Ascending aorta (tissue), 2 donors: Measurements from ENCODE around the gene CTDNEP1. TPM values are rescaled to one million over a fixed set of nuclear protein-coding genes. Genes with fewer than 3 reads are reported as not detected.

Experiments used
- DNase-seq, 2 donors: peaks; one replicate each; pipeline ENCODE4 v3.0.0-alpha.2; 2019; ENCODE audit warnings: low spot score in 2 of 2
- H3K27ac ChIP-seq, 2 donors: fragments of 200-600 bp; sonication (generic); one replicate each; pipeline ENCODE4 v1.5.1; 2016 to 2017; ENCODE audit warnings: mild to moderate bottlenecking in 1 of 2
- H3K27me3 ChIP-seq: fragments of 200-600 bp; sonication (generic); one replicate; pipeline ENCODE4 v1.5.1; 2017
- H3K36me3 ChIP-seq, 2 donors: fragments of 200-600 bp; sonication (generic); one replicate each; pipeline ENCODE4 v1.5.1; 2016
- H3K4me1 ChIP-seq, 2 donors: fragments of 200-600 bp; sonication (generic); one replicate each; pipeline ENCODE4 v1.5.1; 2016 to 2017; ENCODE audit warnings: mild to moderate bottlenecking in 1 of 2
- H3K4me3 ChIP-seq, 2 donors: fragments of 200-600 bp; sonication (generic); one replicate each; pipeline ENCODE4 v1.5.1; 2016 to 2017; ENCODE audit warnings: mild to moderate bottlenecking in 1 of 2
- H3K9me3 ChIP-seq, 2 donors: fragments of 200-600 bp; sonication (generic); one replicate each; pipeline ENCODE4 v1.5.1; 2016
- intact Hi-C: fragments of 100-400 bp; cut with DNase I; formaldehyde crosslinking; loops from one replicate; pipeline ENCODE4 v1.15.1; 2023
- total RNA-seq: library from RNA; depleted of rRNA; stranded (reverse); fragments of >200 nt; gene quantifications from one replicate; pipeline ENCODE4 v1.1.0, GENCODE V29; 2016
- TF ChIP-seq, protein P1 (sequence below), 3 experiments: fragments of 200-600 bp in 2 of 3; fragments of 450-650 bp in 1 of 3; sonication (generic) in 2 of 3; IDR thresholded peaks; one replicate each; pipeline ENCODE4 v1.5.1; 2016 to 2019; ENCODE audit warnings: antibody characterized with exemption in 3 of 3, mild to moderate bottlenecking in 1 of 3, moderate library complexity in 1 of 3

Gene CTDNEP1
- total RNA-seq, 1 donor from 2014 or later: 81.4 TPM

DNA sequence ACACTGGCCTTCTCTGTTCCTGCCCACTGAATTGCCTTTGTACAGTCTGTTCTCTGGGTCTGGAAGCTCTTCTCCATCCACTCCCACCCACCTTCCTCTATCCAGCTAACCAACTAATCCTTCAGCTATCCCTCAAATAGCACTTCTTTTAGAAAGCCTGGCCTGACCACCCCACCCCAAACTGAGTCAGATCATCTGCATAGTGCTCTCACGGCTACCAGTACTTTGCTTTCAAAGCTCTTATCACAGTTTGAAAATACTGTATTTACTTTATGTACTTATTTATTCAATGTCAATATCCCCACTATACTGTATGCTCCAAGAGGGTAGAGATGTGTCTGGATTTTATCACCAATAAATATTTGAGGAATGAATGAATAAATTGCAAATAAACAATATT lies 15.2 kb upstream of the CTDNEP1 start:
- H3K4me3 ChIP-seq: no peak overlapping the region
- no peaks in the 10 kb centered on the region for H3K36me3 ChIP-seq
- peaks cover 13% of the 10 kb centered on the region for H3K27me3 ChIP-seq
- intact Hi-C loops: no loop called here
- peaks cover 8% of the 10 kb centered on the region in 2 donors for H3K4me1 ChIP-seq
- no peak overlapping the region for H3K27ac ChIP-seq
- H3K9me3 ChIP-seq: no peaks in the 10 kb centered on the region
- TF ChIP-seq, protein P1, sequence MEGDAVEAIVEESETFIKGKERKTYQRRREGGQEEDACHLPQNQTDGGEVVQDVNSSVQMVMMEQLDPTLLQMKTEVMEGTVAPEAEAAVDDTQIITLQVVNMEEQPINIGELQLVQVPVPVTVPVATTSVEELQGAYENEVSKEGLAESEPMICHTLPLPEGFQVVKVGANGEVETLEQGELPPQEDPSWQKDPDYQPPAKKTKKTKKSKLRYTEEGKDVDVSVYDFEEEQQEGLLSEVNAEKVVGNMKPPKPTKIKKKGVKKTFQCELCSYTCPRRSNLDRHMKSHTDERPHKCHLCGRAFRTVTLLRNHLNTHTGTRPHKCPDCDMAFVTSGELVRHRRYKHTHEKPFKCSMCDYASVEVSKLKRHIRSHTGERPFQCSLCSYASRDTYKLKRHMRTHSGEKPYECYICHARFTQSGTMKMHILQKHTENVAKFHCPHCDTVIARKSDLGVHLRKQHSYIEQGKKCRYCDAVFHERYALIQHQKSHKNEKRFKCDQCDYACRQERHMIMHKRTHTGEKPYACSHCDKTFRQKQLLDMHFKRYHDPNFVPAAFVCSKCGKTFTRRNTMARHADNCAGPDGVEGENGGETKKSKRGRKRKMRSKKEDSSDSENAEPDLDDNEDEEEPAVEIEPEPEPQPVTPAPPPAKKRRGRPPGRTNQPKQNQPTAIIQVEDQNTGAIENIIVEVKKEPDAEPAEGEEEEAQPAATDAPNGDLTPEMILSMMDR (IDR thresholded peaks at IDR 0.05): no peak
- DNase-seq: no peak

DNA sequence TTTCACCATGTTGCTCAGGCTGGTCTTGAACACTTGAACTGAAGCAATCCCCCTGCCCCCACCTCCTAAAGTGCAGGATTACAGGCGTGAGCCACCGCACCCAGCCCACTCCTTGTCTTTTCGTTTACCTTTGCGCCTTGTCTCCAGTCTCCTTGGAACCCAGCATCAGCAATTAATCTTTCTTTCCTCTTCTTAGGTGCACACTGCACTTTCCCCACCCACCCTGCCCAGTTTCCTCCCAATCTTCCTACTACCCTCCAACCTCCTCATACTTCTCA lies 12.2 kb upstream of the CTDNEP1 start:
- Histone ChIP-seq H3K27me3 (peaks cover 17% of the 10 kb centered on the region), H3K9me3 (no peaks in the 10 kb centered on the region), H3K4me1 (peaks cover 8 to 13% of the 10 kb centered on the region in 2 donors), H3K36me3 (peaks cover 0 to 12% of the 10 kb centered on the region in 2 donors), H3K4me3 (peak overlapping the region in 1 of 2 donors; percentile 53), H3K27ac (no peak overlapping the region)
- no peak for DNase-seq
- TF ChIP-seq, protein P1 (IDR thresholded peaks at IDR 0.05): no peak
- intact Hi-C loops: no loop called here

DNA sequence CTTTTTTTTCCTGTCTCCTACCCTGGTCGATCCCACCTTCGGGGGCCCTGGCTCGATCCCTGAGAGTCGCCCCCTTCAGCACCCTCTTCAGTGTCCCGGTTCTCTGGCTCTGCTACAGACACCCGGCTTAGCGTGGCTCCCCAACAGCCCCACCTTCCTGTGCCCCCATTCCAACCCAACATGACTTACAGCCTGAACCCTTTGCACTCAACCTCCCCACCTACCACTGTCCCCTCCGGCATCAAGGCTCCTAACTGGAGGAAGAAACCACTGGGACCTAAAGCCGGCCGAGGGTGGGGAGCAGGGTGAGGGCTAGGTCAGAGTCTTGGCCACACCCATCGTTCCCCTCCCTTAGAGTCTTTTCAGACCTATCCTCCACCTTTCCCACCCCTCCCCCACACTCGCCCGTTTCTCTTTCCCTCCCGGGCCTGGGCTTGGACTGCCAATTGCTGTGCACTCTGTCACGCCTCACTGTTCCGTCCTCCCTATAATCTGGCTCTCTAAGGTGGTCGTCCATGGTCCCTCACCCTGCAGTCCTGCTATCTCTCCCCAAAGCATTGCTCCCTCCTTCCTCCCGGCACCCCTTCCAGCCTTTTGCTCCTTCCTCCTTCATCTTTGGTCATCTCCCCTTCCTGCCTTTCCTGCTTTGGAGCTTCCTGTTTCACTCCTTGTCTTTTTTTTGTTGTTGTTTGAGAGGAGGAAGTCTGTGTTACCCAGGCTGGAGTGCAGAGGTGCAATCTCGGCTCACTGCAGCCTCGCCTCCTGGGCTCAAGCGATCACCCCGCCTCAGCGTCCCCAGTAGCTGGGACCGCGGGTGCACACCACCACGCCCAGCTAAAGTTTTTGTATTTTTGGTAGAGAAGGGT lies 11.6 kb upstream of the CTDNEP1 start:
- intact Hi-C loops: no loop called here
- TF ChIP-seq, protein P1 (IDR thresholded peaks at IDR 0.05): no peak
- no peak overlapping the region for H3K27ac ChIP-seq
- H3K27me3 ChIP-seq: peaks cover 17% of the 10 kb centered on the region
- peak overlapping the region; percentile 17 to 53 for H3K4me3 ChIP-seq
- DNase-seq: no peak
- peaks cover 0 to 18% of the 10 kb centered on the region in 2 donors for H3K36me3 ChIP-seq
- H3K4me1 ChIP-seq: peaks cover 8 to 13% of the 10 kb centered on the region in 2 donors
- no peaks in the 10 kb centered on the region for H3K9me3 ChIP-seq

DNA sequence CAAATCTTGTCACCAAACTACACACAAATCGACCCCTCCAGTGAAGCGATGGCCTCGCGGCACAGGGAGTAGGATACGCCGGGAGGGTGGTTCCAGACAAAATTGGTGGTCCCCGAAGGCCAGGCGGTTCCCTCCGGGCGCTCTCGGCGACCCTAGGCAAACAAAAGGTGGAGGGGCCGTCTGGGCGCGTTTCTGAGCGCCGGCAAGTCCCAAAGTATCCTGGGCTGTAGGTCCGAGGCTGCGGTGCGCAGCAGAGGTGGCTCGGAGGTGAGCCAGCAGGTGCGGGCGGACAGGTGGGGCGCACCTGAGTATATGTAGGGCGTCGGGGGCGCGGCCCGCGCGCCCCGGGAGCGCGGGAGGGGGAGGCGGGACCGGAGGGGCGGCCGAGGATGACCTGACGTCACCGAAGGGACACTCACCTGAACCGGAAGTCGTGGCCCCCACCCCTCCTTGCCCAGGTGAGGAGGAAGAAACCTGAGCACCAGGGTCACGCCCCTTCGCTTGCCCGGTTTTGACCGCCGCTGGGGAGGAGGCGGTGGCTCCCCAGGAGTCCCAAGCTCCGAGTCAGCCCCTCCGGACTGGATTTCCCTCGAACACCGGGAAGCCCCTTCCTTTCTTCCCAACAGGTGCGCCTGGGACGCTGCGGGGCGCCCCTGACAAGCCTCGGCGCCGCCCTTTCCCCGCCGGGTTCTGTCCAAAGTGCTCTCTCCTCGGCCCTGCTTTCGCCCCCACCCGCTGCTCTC lies 10.8 kb upstream of the CTDNEP1 start, which contains the start of gene CLDN7:
CLDN7 (minus strand) TSS at position 287 of the 743 bp plus-strand sequence. CDS start 435 bp downstream, outside the sequence.
- DNase-seq: no peak
- H3K27me3 ChIP-seq: peaks cover 17% of the 10 kb centered on the region
- H3K4me1 ChIP-seq: peaks cover 8 to 13% of the 10 kb centered on the region in 2 donors
- intact Hi-C loops: no loop called here
- no peaks in the 10 kb centered on the region for H3K9me3 ChIP-seq
- no peak within 1 kb of the TSS for H3K27ac ChIP-seq
- peaks cover 0 to 26% of the 10 kb centered on the region in 2 donors for H3K36me3 ChIP-seq
- H3K4me3 ChIP-seq: peak within 1 kb of the TSS; percentile 35 to 53
- TF ChIP-seq, protein P1 (IDR thresholded peaks at IDR 0.05): no peak

DNA sequence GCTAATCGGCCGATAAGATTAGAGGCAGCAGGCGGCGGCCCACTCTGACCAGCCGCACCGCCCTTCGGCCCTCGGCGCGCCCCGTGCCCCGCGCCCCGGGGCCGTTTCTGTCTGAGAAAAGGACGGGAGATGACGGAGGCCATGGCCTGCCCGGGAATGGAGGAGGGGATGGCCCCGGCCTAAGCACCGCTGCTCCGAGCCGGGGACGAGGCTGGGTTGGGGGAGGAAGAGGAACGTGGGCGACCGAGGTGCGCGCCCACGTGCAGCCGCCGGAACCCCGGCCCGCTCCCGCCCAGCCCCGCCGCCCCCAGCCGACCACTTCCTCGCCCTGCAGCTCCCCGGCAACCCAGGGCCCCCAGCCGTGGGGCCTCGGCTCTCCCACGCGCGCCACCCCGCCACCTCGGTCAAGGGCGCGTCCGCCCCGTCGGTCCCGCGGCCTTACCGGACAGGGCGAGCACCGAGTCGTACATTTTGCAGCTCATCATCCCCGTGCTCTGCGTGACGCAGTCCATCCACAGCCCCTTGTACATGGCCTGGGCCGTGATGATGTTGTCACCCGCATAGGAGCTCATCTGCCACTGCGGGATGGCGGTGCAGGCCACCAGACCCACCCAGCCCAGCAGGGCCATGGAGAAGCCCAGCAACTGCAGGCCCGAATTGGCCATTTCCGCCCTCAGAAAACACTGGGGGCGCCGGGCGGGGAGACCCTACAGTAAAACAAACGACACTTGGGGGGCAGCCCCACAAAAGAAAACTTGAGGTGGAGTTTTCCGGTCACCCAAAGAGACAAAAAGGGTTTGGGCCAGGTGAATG lies 10.1 kb upstream of the CTDNEP1 start:
- intact Hi-C loops: no loop called here
- peak overlapping the region; percentile 35 to 53 for H3K4me3 ChIP-seq
- peaks cover 8 to 13% of the 10 kb centered on the region in 2 donors for H3K4me1 ChIP-seq
- TF ChIP-seq, protein P1 (IDR thresholded peaks at IDR 0.05): no peak
- no peak overlapping the region for H3K27ac ChIP-seq
- H3K36me3 ChIP-seq: peaks cover 3 to 33% of the 10 kb centered on the region in 2 donors
- no peak for DNase-seq
- H3K9me3 ChIP-seq: no peaks in the 10 kb centered on the region
- peaks cover 17% of the 10 kb centered on the region for H3K27me3 ChIP-seq
